Measurements from ENCODE around the gene CDH15.

- no peak for TF ChIP-seq CTCF (IDR thresholded peaks at IDR 0.05 in 4 of 5, conservative IDR thresholded peaks at IDR 0.05 in 1 of 5)
- TF ChIP-seq POLR2A (IDR thresholded peaks at IDR 0.05) = no peak
These were observed 11.6 kb upstream of the CDH15 start for GRCh38 chr16:89159850-89160354.

Data from gastrocnemius medialis (tissue), 4 donors.